NB4 (cell line): ENCODE results near the gene USP11.

ENCODE experiments used
- DNase-seq: peaks from one replicate; pipeline ENCODE4 v3.0.0; 2010; ENCODE audit warnings: low read depth
- H3K4me3 ChIP-seq: one replicate; pipeline ENCODE4 v1.5.1; 2011; ENCODE audit warnings: mild to moderate bottlenecking, low read depth, low read length, moderate library complexity
- CTCF ChIP-seq: IDR thresholded peaks from one replicate; pipeline ENCODE4 v1.5.1; 2012; ENCODE audit warnings: low read depth, low read length
- MAX ChIP-seq: IDR thresholded peaks from 2 replicates; pipeline ENCODE4 v1.6.1; 2011; ENCODE audit warnings: low read depth, low read length
- MYC ChIP-seq: IDR thresholded peaks from 2 replicates; pipeline ENCODE4 v1.6.1; 2011; ENCODE audit warnings: low read depth, low read length
- POLR2A ChIP-seq: IDR thresholded peaks from 2 replicates; pipeline ENCODE4 v1.6.1; 2011; ENCODE audit warnings: mild to moderate bottlenecking; ENCODE audit not compliant: insufficient read length; ENCODE audit errors: extremely low read depth

USP11 gene

GRCh38 chrX:47242321-47242720 is 9.5 kb downstream of the USP11 start:
- no peak for DNase-seq
- H3K4me3 ChIP-seq, result no peak overlapping the region
- no peak for TF ChIP-seq MYC
- TF ChIP-seq MAX, result no peak
- TF ChIP-seq CTCF, result no peak
- TF ChIP-seq POLR2A, result no peak

GRCh38 chrX:47243351-47243750 is 10.5 kb downstream of the USP11 start:
- no peak for DNase-seq
- no peak overlapping the region for H3K4me3 ChIP-seq
- TF ChIP-seq POLR2A, result no peak
- TF ChIP-seq MAX, result no peak
- no peak for TF ChIP-seq MYC
- TF ChIP-seq CTCF, result no peak

GRCh38 chrX:47244676-47245075 is 11.9 kb downstream of the USP11 start:
- no peak for DNase-seq
- no peak overlapping the region for H3K4me3 ChIP-seq
- no peak for TF ChIP-seq MAX
- TF ChIP-seq CTCF, result no peak
- TF ChIP-seq POLR2A, result no peak

GRCh38 chrX:47245156-47245555 is 12.3 kb downstream of the USP11 start:
- H3K4me3 ChIP-seq, result no peak overlapping the region
- no peak for DNase-seq
- TF ChIP-seq MAX (no peak), CTCF (no peak), POLR2A (no peak), MYC (no peak)

- H3K4me3 ChIP-seq, result no peak overlapping the region
- no peak for TF ChIP-seq MYC
- no peak for TF ChIP-seq POLR2A
- no peak for TF ChIP-seq MAX
- TF ChIP-seq CTCF, result no peak
- no peak for DNase-seq
These were observed 14.6 kb downstream of the USP11 start for GRCh38 chrX:47247206-47247998.

- no peak for DNase-seq
- TF ChIP-seq POLR2A (no peak), MYC (no peak), CTCF (no peak), MAX (no peak)
- no peak overlapping the region for H3K4me3 ChIP-seq
These were observed 15.2 kb downstream of the USP11 start for GRCh38 chrX:47247999-47248320.
